HepG2 (cell line): ENCODE measurements around the gene ANKRD40.

Experiments used
- ELK4 ChIP-seq: sonication (generic); formaldehyde crosslinking; IDR thresholded peaks from 2 replicates; pipeline ENCODE4 v1.9.0; 2021; ENCODE audit warnings: missing genetic modification reagents, borderline replicate concordance
- ESRRA ChIP-seq: sonication (generic); formaldehyde crosslinking; IDR thresholded peaks from 2 replicates; pipeline ENCODE4 v1.5.1; 2020; ENCODE audit warnings: mild to moderate bottlenecking, low read depth, missing genetic modification reagents
- GRHL1 ChIP-seq: sonication (generic); formaldehyde crosslinking; conservative IDR thresholded peaks from 2 replicates; pipeline ENCODE4 v1.8.0; 2022; ENCODE audit warnings: missing genetic modification reagents
- MBNL3 ChIP-seq: fragments of 250-450 bp; sonication (Bioruptor Pico); conservative IDR thresholded peaks from 2 replicates; pipeline ENCODE4 v1.8.0; 2022; ENCODE audit warnings: mild to moderate bottlenecking, inconsistent platforms
- MXI1 ChIP-seq: IDR thresholded peaks from 3 replicates; pipeline ENCODE4 v1.6.1; 2012; ENCODE audit warnings: low read depth, low read length, inconsistent platforms, borderline replicate concordance
- ZNF784 ChIP-seq: sonication (generic); formaldehyde crosslinking; IDR thresholded peaks from 2 replicates; pipeline ENCODE4 v1.5.1; 2020; ENCODE audit warnings: missing genetic modification reagents, mild to moderate bottlenecking, borderline replicate concordance

GRCh38 chr17:50657054-50657453 is 50.7 kb downstream of the ANKRD40 start:
- TF ChIP-seq ZNF784 (CRISPR knock-in tag) (no peak), MXI1 (no peak), MBNL3 (CRISPR knock-in tag) (no peak), GRHL1 (CRISPR knock-in tag) (no peak), ELK4 (CRISPR knock-in tag) (no peak), ESRRA (CRISPR knock-in tag) (no peak)
